HG02571 (cell line): ENCODE data around the gene LMOD2.

ENCODE experiments used
- ATAC-seq: cut with Tn5 transposase; IDR thresholded peaks from one replicate; pipeline ENCODE4 v1.9.1; 2021; ENCODE audit warnings: mild to moderate bottlenecking, moderate library complexity; ENCODE audit not compliant: unreplicated experiment

Gene LMOD2

GRCh38 chr7:123712619-123713018 is 57.0 kb downstream of the LMOD2 start:
- ATAC-seq, result no peak
